Measurements from ENCODE around the gene HDAC7.

HDAC7 gene

GRCh38 chr12:47799357-47799955, 20.2 kb downstream of the HDAC7 start:
- no peak for DNase-seq (ENCODE audit: low read depth)
- no peak overlapping the region for H3K4me3 ChIP-seq (ENCODE audit: low read length)
- TF ChIP-seq CTCF (conservative IDR thresholded peaks at IDR 0.05; ENCODE audit: low read length), result no peak

GRCh38 chr12:47798382-47798948, 21.2 kb downstream of the HDAC7 start:
- no peak overlapping the region for H3K4me3 ChIP-seq (ENCODE audit: low read length)
- TF ChIP-seq CTCF (conservative IDR thresholded peaks at IDR 0.05; ENCODE audit: low read length), result no peak
- no peak for DNase-seq (ENCODE audit: low read depth)

GRCh38 chr12:47797441-47797840, 22.3 kb downstream of the HDAC7 start:
- TF ChIP-seq CTCF (conservative IDR thresholded peaks at IDR 0.05; ENCODE audit: low read length), result no peak
- no peak overlapping the region for H3K4me3 ChIP-seq (ENCODE audit: low read length)
- DNase-seq (ENCODE audit: low read depth), result no peak

GRCh38 chr12:47795814-47796411, 23.8 kb downstream of the HDAC7 start:
- no peak for TF ChIP-seq CTCF (conservative IDR thresholded peaks at IDR 0.05; ENCODE audit: low read length)
- H3K4me3 ChIP-seq (ENCODE audit: low read length), result no peak overlapping the region
- no peak for DNase-seq (ENCODE audit: low read depth)

- DNase-seq (ENCODE audit: low read depth), result no peak
- TF ChIP-seq CTCF (conservative IDR thresholded peaks at IDR 0.05; ENCODE audit: low read length), result no peak
- no peak overlapping the region for H3K4me3 ChIP-seq (ENCODE audit: low read length)
Observed at GRCh38 chr12:47795121-47795813, 24.4 kb downstream of the HDAC7 start.

- DNase-seq (ENCODE audit: low read depth), result no peak
- H3K4me3 ChIP-seq (ENCODE audit: low read length), result no peak overlapping the region
- TF ChIP-seq CTCF (conservative IDR thresholded peaks at IDR 0.05; ENCODE audit: low read length), result no peak
Observed at GRCh38 chr12:47794679-47795078, 25.0 kb downstream of the HDAC7 start.
